ENCODE measurements around the gene CABS1. TPM values are rescaled to one million over a fixed set of nuclear protein-coding genes. Genes with fewer than 3 reads are reported as not detected.

The CABS1 gene
- not detected for total RNA-seq

GRCh38 chr4:70334681-70335080 lies at the start of gene CABS1:
Gene CABS1 (plus strand): TSS chr4:70334981. CDS start chr4:70335040, 59 bp downstream.

DNA sequence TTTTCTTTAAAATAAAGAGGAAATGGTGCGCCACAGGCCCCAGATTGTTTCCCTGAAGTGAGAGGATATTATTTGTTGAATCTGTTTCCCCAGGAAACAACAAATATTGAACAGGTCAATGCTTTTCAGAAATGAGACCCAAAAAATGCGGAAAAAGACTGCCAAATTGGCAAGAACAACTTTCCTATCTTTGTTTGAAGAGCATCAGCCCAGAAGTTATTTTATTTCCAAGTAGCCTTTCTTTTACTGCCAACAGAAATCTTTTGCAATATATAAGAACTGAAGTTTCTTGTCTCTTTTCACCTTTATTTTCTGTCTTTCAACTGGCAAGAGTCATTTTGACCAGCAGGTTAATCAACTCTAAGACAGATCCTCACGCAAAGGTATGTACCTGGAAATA lies 25.7 kb downstream of the CABS1 start, which contains the start of gene SMR3A:
SMR3A (plus strand) TSS at position 301 of the 400 bp plus-strand sequence. CDS start 1,356 bp downstream, outside the sequence.

DNA sequence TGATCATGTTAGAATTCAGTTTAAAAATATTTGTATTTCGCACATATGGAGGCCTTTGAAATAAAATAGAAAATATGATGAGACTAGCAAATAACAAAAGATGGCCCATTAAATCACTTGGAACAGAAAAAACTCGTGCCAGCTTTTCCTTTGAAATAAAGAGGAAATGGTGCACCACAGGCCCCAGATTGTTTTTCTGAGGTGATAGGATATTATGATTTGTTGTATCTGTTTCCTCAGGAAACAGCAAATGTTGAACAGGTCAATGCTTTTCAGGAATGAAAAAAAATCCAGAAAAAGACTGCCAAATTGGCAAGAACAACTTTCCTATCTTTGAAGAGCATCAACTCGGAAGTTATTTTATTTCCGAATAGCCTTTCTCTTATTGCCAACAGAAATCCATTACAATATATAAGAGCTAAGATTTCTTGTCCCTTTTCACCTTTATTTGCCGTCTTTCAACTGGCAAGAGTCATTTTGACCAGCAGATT lies 48.0 kb downstream of the CABS1 start, which contains the start of gene SMR3B:
SMR3B (plus strand) TSS at position 441 of the 491 bp plus-strand sequence. CDS start 1,380 bp downstream, outside the sequence.

Other genes with a start within 250 kb of the CABS1 start
- gene PRR27, start 180.7 kb upstream of the CABS1 start, total RNA-seq: not detected
- not detected for gene ODAM, start 139.3 kb upstream of the CABS1 start, total RNA-seq
- not detected for gene FDCSP, start 108.9 kb upstream of the CABS1 start, total RNA-seq
- not detected for gene CSN3, start 92.4 kb upstream of the CABS1 start, total RNA-seq
- gene SMR3A, start 25.8 kb downstream of the CABS1 start, total RNA-seq: not detected
- not detected for gene SMR3B, start 48.1 kb downstream of the CABS1 start, total RNA-seq
- not detected for gene OPRPN, start 63.0 kb downstream of the CABS1 start, total RNA-seq
- not detected for gene MUC7, start 137.2 kb downstream of the CABS1 start, total RNA-seq
- not detected for gene AMTN, start 183.6 kb downstream of the CABS1 start, total RNA-seq

Data from activated naive CD4-positive, alpha-beta T cell treated with anti-CD3 and anti-CD28 coated beads, Interleukin-2, amount 10 ng/mL, durations not matched to agents 5 hours and 36 hours (primary cell).